ENCODE data around the gene TEDC1.

DNA sequence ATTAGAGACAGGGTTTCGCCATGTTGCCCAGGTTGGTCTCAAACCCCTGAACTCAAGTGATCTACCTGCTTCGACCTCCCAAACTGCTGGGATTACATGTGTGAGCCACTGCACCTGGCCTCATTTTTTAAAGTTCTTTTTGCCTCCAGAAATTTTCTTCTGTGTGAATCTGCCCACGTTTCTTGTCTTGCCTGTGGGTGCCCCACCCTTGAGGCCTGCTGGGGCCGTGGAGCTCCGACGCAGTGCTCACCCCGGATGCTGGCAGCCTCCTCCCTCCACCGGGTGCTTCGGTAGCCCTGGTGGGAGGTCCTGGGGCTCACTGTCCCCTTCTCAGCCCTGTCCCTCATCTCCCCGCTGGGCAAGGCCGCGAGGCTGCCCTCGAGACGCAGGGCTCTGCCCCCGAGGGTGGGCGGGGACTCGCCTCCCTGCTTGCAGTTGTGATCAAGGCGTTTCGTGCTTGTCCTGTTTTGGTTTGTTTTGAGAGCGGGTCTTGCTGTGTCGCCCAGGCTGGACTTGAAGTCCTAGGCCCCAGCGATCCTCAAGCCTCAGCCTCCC, 35.9 kb upstream of the TEDC1 start:
- TF ChIP-seq, protein P1, sequence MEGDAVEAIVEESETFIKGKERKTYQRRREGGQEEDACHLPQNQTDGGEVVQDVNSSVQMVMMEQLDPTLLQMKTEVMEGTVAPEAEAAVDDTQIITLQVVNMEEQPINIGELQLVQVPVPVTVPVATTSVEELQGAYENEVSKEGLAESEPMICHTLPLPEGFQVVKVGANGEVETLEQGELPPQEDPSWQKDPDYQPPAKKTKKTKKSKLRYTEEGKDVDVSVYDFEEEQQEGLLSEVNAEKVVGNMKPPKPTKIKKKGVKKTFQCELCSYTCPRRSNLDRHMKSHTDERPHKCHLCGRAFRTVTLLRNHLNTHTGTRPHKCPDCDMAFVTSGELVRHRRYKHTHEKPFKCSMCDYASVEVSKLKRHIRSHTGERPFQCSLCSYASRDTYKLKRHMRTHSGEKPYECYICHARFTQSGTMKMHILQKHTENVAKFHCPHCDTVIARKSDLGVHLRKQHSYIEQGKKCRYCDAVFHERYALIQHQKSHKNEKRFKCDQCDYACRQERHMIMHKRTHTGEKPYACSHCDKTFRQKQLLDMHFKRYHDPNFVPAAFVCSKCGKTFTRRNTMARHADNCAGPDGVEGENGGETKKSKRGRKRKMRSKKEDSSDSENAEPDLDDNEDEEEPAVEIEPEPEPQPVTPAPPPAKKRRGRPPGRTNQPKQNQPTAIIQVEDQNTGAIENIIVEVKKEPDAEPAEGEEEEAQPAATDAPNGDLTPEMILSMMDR (IDR thresholded peaks at IDR 0.05) = no peak
- TF ChIP-seq RORB (CRISPR knock-in tag; IDR thresholded peaks at IDR 0.05) (no peak), IRF1 (CRISPR knock-in tag; IDR thresholded peaks at IDR 0.05) (no peak), HMGXB4 (CRISPR knock-in tag; IDR thresholded peaks at IDR 0.05) (no peak), USF2 (CRISPR knock-in tag; IDR thresholded peaks at IDR 0.05) (no peak), KAT7 (CRISPR knock-in tag; IDR thresholded peaks at IDR 0.05; ENCODE audit: borderline replicate concordance) (no peak)
- TF ChIP-seq, protein P2, sequence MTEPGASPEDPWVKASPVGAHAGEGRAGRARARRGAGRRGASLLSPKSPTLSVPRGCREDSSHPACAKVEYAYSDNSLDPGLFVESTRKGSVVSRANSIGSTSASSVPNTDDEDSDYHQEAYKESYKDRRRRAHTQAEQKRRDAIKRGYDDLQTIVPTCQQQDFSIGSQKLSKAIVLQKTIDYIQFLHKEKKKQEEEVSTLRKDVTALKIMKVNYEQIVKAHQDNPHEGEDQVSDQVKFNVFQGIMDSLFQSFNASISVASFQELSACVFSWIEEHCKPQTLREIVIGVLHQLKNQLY (CRISPR knock-in tag; IDR thresholded peaks at IDR 0.05) = no peak
- TF ChIP-seq, protein P3, sequence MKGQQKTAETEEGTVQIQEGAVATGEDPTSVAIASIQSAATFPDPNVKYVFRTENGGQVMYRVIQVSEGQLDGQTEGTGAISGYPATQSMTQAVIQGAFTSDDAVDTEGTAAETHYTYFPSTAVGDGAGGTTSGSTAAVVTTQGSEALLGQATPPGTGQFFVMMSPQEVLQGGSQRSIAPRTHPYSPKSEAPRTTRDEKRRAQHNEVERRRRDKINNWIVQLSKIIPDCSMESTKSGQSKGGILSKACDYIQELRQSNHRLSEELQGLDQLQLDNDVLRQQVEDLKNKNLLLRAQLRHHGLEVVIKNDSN (CRISPR knock-in tag; IDR thresholded peaks at IDR 0.05) = no peak
- TF ChIP-seq, protein P4, sequence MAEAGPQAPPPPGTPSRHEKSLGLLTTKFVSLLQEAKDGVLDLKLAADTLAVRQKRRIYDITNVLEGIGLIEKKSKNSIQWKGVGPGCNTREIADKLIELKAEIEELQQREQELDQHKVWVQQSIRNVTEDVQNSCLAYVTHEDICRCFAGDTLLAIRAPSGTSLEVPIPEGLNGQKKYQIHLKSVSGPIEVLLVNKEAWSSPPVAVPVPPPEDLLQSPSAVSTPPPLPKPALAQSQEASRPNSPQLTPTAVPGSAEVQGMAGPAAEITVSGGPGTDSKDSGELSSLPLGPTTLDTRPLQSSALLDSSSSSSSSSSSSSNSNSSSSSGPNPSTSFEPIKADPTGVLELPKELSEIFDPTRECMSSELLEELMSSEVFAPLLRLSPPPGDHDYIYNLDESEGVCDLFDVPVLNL (CRISPR knock-in tag; IDR thresholded peaks at IDR 0.05; ENCODE audit: borderline replicate concordance, low read depth) = no peak
